HL-60 (cell line): ENCODE results near the gene TMEM151B.

Source experiments
- DNase-seq, 2 experiments: peaks; one replicate each; pipeline ENCODE4 v3.0.0-alpha.2; 2010 to 2020; ENCODE audit warnings: low read depth in 1 of 2, low spot score in 1 of 2
- H3K27ac ChIP-seq: fragments of 250-450 bp; sonication (Bioruptor Pico); replicated peaks from 2 replicates; pipeline ENCODE4 v1.5.1; 2020; ENCODE audit warnings: mild to moderate bottlenecking, moderate library complexity
- H3K27me3 ChIP-seq: fragments of 250-450 bp; sonication (Bioruptor Pico); 2 replicates; pipeline ENCODE4 v1.5.1; 2021; ENCODE audit warnings: mild to moderate bottlenecking, moderate library complexity; ENCODE audit not compliant: insufficient read depth, poor library complexity, severe bottlenecking
- H3K4me3 ChIP-seq: replicated peaks from 2 replicates; pipeline ENCODE4 v1.5.1; 2011; ENCODE audit warnings: mild to moderate bottlenecking, control low read depth, low read length; ENCODE audit not compliant: insufficient read depth
- GABPA ChIP-seq: IDR thresholded peaks from 2 replicates; pipeline ENCODE4 v1.6.1; 2012; ENCODE audit warnings: low read depth
- POLR2AphosphoS5 ChIP-seq: IDR thresholded peaks from 2 replicates; pipeline ENCODE4 v1.6.1; 2012; ENCODE audit warnings: low read depth
- SPI1 ChIP-seq: IDR thresholded peaks from 2 replicates; pipeline ENCODE4 v1.6.1; 2012; ENCODE audit warnings: low read depth, mild to moderate bottlenecking, borderline replicate concordance
- TF ChIP-seq, protein P1 (sequence below): IDR thresholded peaks from 2 replicates; pipeline ENCODE4 v1.6.1; 2012; ENCODE audit warnings: low read depth; ENCODE audit not compliant: insufficient replicate concordance
- TF ChIP-seq, protein P2 (sequence below): IDR thresholded peaks from one replicate; pipeline ENCODE4 v1.5.1; 2011; ENCODE audit warnings: low read length, control low read depth, inconsistent platforms; ENCODE audit not compliant: insufficient read depth

The TMEM151B gene

DNA sequence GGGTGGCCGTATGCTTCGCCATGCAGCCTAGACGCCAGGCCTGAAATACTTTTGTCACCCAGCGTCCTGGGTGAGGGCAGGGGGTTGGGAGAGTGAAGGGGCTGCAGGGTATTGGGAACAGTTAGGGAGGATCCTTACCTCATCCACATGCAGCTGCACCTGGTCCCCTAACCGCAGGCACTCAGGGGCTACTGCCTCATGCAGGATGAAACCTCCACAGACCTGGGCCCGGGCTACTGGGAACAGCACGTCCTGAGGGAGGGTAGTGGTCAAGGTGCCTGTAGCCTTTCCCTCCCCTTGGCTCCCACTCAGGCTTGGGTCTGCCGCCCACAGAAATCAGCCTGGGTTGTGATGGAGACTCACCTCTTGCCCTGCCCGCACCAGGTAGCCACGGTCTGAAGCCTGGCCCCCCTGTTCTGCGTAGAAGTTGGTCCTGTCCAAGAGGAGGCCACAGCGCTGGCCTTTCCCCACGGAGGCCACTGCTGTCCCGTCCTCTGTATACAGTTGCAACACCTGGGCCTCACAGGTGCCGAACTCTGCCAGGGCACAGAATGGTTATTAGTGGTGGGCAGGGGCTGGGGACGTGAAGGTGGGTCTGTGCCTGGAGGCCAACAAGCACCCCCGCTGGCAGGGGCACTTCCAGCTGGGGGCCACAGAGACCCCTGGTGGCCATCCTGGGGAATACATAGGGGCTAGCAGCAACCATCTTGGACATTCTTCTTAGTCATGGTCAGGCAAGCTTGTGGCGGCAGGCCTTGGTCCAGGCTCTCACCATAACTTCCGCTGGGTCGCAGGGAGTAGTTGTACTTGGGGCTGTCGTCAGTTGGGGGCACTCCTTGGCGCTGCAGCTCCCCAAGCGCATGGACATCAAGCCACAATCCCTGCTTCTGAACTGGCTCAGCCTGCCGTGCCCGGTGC is 34.3 kb downstream of the TMEM151B start:
- Histone ChIP-seq H3K27ac (no peak overlapping the region), H3K27me3 (no peaks in the 10 kb centered on the region), H3K4me3 (no peak overlapping the region)
- peak in 1 of 2 experiments; percentile 21 for DNase-seq
- TF ChIP-seq, protein P1, sequence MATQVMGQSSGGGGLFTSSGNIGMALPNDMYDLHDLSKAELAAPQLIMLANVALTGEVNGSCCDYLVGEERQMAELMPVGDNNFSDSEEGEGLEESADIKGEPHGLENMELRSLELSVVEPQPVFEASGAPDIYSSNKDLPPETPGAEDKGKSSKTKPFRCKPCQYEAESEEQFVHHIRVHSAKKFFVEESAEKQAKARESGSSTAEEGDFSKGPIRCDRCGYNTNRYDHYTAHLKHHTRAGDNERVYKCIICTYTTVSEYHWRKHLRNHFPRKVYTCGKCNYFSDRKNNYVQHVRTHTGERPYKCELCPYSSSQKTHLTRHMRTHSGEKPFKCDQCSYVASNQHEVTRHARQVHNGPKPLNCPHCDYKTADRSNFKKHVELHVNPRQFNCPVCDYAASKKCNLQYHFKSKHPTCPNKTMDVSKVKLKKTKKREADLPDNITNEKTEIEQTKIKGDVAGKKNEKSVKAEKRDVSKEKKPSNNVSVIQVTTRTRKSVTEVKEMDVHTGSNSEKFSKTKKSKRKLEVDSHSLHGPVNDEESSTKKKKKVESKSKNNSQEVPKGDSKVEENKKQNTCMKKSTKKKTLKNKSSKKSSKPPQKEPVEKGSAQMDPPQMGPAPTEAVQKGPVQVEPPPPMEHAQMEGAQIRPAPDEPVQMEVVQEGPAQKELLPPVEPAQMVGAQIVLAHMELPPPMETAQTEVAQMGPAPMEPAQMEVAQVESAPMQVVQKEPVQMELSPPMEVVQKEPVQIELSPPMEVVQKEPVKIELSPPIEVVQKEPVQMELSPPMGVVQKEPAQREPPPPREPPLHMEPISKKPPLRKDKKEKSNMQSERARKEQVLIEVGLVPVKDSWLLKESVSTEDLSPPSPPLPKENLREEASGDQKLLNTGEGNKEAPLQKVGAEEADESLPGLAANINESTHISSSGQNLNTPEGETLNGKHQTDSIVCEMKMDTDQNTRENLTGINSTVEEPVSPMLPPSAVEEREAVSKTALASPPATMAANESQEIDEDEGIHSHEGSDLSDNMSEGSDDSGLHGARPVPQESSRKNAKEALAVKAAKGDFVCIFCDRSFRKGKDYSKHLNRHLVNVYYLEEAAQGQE, result no peak
- TF ChIP-seq SPI1, result no peak
- no peak for TF ChIP-seq POLR2AphosphoS5
- TF ChIP-seq, protein P2, sequence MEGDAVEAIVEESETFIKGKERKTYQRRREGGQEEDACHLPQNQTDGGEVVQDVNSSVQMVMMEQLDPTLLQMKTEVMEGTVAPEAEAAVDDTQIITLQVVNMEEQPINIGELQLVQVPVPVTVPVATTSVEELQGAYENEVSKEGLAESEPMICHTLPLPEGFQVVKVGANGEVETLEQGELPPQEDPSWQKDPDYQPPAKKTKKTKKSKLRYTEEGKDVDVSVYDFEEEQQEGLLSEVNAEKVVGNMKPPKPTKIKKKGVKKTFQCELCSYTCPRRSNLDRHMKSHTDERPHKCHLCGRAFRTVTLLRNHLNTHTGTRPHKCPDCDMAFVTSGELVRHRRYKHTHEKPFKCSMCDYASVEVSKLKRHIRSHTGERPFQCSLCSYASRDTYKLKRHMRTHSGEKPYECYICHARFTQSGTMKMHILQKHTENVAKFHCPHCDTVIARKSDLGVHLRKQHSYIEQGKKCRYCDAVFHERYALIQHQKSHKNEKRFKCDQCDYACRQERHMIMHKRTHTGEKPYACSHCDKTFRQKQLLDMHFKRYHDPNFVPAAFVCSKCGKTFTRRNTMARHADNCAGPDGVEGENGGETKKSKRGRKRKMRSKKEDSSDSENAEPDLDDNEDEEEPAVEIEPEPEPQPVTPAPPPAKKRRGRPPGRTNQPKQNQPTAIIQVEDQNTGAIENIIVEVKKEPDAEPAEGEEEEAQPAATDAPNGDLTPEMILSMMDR, result peak; percentile 43
- TF ChIP-seq GABPA, result no peak

DNA sequence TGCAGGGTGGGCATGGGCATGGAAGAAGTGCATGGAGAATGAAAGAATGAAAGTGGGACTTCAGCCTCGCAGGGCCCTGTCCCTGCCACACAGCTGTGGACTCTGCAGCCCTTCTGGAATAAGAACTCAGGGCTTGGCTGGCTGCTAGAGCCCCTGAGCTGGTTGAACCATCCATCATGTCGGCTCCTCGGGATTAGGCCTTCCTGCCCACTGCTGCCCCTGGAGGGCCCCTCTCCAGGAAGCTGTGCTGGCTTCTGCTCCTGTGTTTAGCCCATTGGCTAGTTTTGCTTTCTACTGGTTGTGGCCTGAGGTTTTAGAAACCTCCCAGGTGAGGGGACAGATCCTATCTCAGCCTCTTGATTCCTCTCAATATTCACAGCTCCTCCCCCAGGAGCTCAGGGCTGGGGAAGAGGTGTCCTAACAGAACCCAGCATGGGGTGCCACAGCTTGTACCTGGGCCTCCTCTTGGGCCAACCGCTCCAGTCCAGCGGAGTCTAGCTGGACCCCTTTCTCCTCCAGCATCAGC is 35.0 kb downstream of the TMEM151B start:
- H3K27ac ChIP-seq, result no peak overlapping the region
- TF ChIP-seq, protein P2, result no peak
- TF ChIP-seq POLR2AphosphoS5 (no peak), GABPA (no peak), SPI1 (no peak)
- TF ChIP-seq, protein P1, result no peak
- no peak for DNase-seq

DNA sequence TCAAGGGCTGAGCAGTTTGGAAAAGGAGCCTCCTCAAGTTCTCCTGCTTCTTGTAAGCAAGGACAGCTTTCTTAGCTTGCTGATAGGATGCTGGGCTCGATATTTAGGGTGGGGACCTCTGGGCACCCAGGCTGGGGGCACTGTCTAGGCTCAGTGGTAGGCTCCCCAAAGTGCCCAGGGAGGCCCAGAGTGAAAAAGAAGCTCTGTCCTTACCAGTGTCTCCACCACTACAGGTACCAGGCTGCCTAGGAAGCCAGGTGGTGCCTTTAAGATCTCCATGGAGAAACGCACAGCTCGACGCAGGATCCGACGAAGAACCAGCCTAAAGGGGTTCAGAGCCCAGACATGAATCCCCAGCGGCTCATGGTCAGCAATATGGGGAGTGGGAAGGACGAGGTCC is 36.5 kb downstream of the TMEM151B start:
- no peak for DNase-seq
- no peaks in the 10 kb centered on the region for H3K27me3 ChIP-seq
- TF ChIP-seq, protein P2, result no peak
- TF ChIP-seq GABPA, result no peak
- TF ChIP-seq, protein P1, result no peak
- TF ChIP-seq POLR2AphosphoS5, result no peak
- TF ChIP-seq SPI1, result no peak
- H3K4me3 ChIP-seq, result no peak overlapping the region
- H3K27ac ChIP-seq, result no peak overlapping the region

More for the DNA sequence above, 35.0 kb downstream of the TMEM151B start:
- Histone ChIP-seq H3K4me3 (no peak overlapping the region), H3K27me3 (no peaks in the 10 kb centered on the region)
